WTC11 (cell line): ENCODE measurements around the gene FRMD4A.

ENCODE experiments used
- ATF2 ChIP-seq: sonication (generic); formaldehyde crosslinking; IDR thresholded peaks from 2 replicates; pipeline ENCODE4 v1.8.1; 2022; ENCODE audit warnings: low read depth, missing genetic modification reagents, borderline replicate concordance
- CREB1 ChIP-seq: sonication (generic); formaldehyde crosslinking; IDR thresholded peaks from 2 replicates; pipeline ENCODE4 v1.8.0; 2023; ENCODE audit warnings: mild to moderate bottlenecking, missing genetic modification reagents
- CTCF ChIP-seq: fragments of 200-600 bp; IDR thresholded peaks from 2 replicates; pipeline ENCODE4 v1.8.0; 2022; ENCODE audit warnings: antibody characterized with exemption
- FOXP1 ChIP-seq: sonication (generic); formaldehyde crosslinking; IDR thresholded peaks from 2 replicates; pipeline ENCODE4 v1.8.0; 2022; ENCODE audit warnings: missing genetic modification reagents, mild to moderate bottlenecking, moderate library complexity, borderline replicate concordance
- GRHL2 ChIP-seq: fragments of 250-450 bp; sonication (Bioruptor Pico); IDR thresholded peaks from 2 replicates; pipeline ENCODE4 v1.8.0; 2022; ENCODE audit warnings: mild to moderate bottlenecking, moderate library complexity; ENCODE audit not compliant: insufficient replicate concordance, severe bottlenecking
- JUN ChIP-seq: sonication (generic); formaldehyde crosslinking; IDR thresholded peaks from 2 replicates; pipeline ENCODE4 v1.8.0; 2023; ENCODE audit warnings: mild to moderate bottlenecking, missing genetic modification reagents
- NR3C1 ChIP-seq: sonication (generic); formaldehyde crosslinking; conservative IDR thresholded peaks from 2 replicates; pipeline ENCODE4 v1.8.1; 2023; ENCODE audit warnings: low read depth, mild to moderate bottlenecking, missing genetic modification reagents
- SMAD4 ChIP-seq: sonication (generic); formaldehyde crosslinking; IDR thresholded peaks from 2 replicates; pipeline ENCODE4 v1.8.0; 2022; ENCODE audit warnings: mild to moderate bottlenecking, missing genetic modification reagents
- SP1 ChIP-seq: sonication (generic); formaldehyde crosslinking; conservative IDR thresholded peaks from 2 replicates; pipeline ENCODE4 v1.8.1; 2022; ENCODE audit warnings: missing genetic modification reagents
- ZNF232 ChIP-seq: sonication (generic); formaldehyde crosslinking; IDR thresholded peaks from 2 replicates; pipeline ENCODE4 v1.8.0; 2022; ENCODE audit warnings: mild to moderate bottlenecking, missing genetic modification reagents
- ZNF281 ChIP-seq: sonication (generic); formaldehyde crosslinking; IDR thresholded peaks from 2 replicates; pipeline ENCODE4 v1.8.0; 2023; ENCODE audit warnings: mild to moderate bottlenecking, missing genetic modification reagents
- TF ChIP-seq, protein P1 (sequence below): sonication (generic); formaldehyde crosslinking; IDR thresholded peaks from 2 replicates; pipeline ENCODE4 v1.8.1; 2022; ENCODE audit warnings: missing genetic modification reagents, borderline replicate concordance
- TF ChIP-seq, protein P2 (sequence below): fragments of 250-450 bp; sonication (Bioruptor Pico); IDR thresholded peaks from 2 replicates; pipeline ENCODE4 v1.8.0; 2021; ENCODE audit warnings: mild to moderate bottlenecking

- no peak for TF ChIP-seq CTCF
- no peak for TF ChIP-seq ZNF281
- no peak for TF ChIP-seq ATF2 (CRISPR knock-in tag)
- TF ChIP-seq CREB1 (CRISPR knock-in tag): no peak
- TF ChIP-seq ZNF232 (CRISPR knock-in tag): no peak
- TF ChIP-seq NR3C1 (CRISPR knock-in tag): no peak
- no peak for TF ChIP-seq SMAD4 (CRISPR knock-in tag)
- TF ChIP-seq, protein P1, sequence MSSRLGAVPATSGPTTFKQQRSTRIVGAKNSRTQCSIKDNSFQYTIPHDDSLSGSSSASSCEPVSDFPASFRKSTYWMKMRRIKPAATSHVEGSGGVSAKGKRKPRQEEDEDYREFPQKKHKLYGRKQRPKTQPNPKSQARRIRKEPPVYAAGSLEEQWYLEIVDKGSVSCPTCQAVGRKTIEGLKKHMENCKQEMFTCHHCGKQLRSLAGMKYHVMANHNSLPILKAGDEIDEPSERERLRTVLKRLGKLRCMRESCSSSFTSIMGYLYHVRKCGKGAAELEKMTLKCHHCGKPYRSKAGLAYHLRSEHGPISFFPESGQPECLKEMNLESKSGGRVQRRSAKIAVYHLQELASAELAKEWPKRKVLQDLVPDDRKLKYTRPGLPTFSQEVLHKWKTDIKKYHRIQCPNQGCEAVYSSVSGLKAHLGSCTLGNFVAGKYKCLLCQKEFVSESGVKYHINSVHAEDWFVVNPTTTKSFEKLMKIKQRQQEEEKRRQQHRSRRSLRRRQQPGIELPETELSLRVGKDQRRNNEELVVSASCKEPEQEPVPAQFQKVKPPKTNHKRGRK: no peak
- TF ChIP-seq JUN (CRISPR knock-in tag): no peak
- TF ChIP-seq GRHL2 (CRISPR knock-in tag): no peak
- TF ChIP-seq, protein P2, sequence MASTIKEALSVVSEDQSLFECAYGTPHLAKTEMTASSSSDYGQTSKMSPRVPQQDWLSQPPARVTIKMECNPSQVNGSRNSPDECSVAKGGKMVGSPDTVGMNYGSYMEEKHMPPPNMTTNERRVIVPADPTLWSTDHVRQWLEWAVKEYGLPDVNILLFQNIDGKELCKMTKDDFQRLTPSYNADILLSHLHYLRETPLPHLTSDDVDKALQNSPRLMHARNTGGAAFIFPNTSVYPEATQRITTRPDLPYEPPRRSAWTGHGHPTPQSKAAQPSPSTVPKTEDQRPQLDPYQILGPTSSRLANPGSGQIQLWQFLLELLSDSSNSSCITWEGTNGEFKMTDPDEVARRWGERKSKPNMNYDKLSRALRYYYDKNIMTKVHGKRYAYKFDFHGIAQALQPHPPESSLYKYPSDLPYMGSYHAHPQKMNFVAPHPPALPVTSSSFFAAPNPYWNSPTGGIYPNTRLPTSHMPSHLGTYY (CRISPR knock-in tag): no peak
- TF ChIP-seq SP1 (CRISPR knock-in tag): no peak
- TF ChIP-seq FOXP1: no peak
These were observed 281.7 kb downstream of the FRMD4A start for GRCh38 chr10:14048930-14049613.
